SU-DHL-6 (cell line): ENCODE data around the gene C6orf47.

Experiments
- H2AFZ ChIP-seq: fragments of 200-600 bp; sonication (generic); 2 replicates; pipeline ENCODE4 v1.6.1; 2014; ENCODE audit warnings: low read depth, mild to moderate bottlenecking, moderate library complexity, mixed read lengths, antibody characterized with exemption, low read length; ENCODE audit not compliant: severe bottlenecking
- H3F3A ChIP-seq: fragments of 200-600 bp; shearing (Covaris generic); 2 replicates; pipeline ENCODE4 v1.6.0; 2016; ENCODE audit warnings: antibody characterized with exemption, mild to moderate bottlenecking; ENCODE audit not compliant: insufficient read depth
- H3K27ac ChIP-seq: fragments of 200-600 bp; sonication (generic); 2 replicates; pipeline ENCODE4 v1.5.1; 2016; ENCODE audit warnings: low read depth, mild to moderate bottlenecking, low read length, moderate library complexity, mixed read lengths
- H3K27me3 ChIP-seq: fragments of 200-600 bp; sonication (generic), shearing (Covaris generic); 2 replicates; pipeline ENCODE4 v1.6.0; 2014; ENCODE audit warnings: mild to moderate bottlenecking, low read length
- H3K36me3 ChIP-seq: fragments of 200-600 bp; sonication (generic); 2 replicates; pipeline ENCODE4 v1.6.1; 2014; ENCODE audit warnings: mild to moderate bottlenecking, low read length, mixed read lengths
- H3K4me2 ChIP-seq: fragments of 300-600, 200-600 bp; shearing (Covaris generic), sonication (generic); 2 replicates; pipeline ENCODE4 v1.6.0; 2014; ENCODE audit warnings: low read length, low read depth, mild to moderate bottlenecking; ENCODE audit not compliant: poor library complexity, severe bottlenecking
- H3K4me3 ChIP-seq: fragments of 200-600 bp; sonication (generic); 2 replicates; pipeline ENCODE4 v1.5.1; 2014; ENCODE audit warnings: antibody characterized with exemption, low read length, mild to moderate bottlenecking, mixed read lengths; ENCODE audit not compliant: insufficient read depth, poor library complexity, severe bottlenecking
- H3K79me2 ChIP-seq: fragments of 200-600 bp; sonication (generic); 2 replicates; pipeline ENCODE4 v1.6.1; 2014; ENCODE audit warnings: mild to moderate bottlenecking, low read length, moderate library complexity; ENCODE audit not compliant: insufficient read depth
- H3K9ac ChIP-seq: fragments of 200-600 bp; sonication (generic); 2 replicates; pipeline ENCODE4 v1.7.0; 2014; ENCODE audit warnings: mild to moderate bottlenecking, low read length
- H3K9me2 ChIP-seq: fragments of 200-600 bp; sonication (generic); replicated peaks from 2 replicates; pipeline ENCODE4 v1.6.1; 2014; ENCODE audit warnings: low read length; ENCODE audit not compliant: insufficient read depth
- H3K9me3 ChIP-seq: fragments of 200-600 bp; sonication (generic); 2 replicates; pipeline ENCODE4 v1.6.1; 2014; ENCODE audit warnings: low read length, mixed read lengths; ENCODE audit not compliant: insufficient read depth
- H4K20me1 ChIP-seq: fragments of 200-600 bp; sonication (generic); 2 replicates; pipeline ENCODE4 v1.6.1; 2014; ENCODE audit warnings: low read depth, mild to moderate bottlenecking, antibody characterized with exemption, low read length, moderate library complexity, mixed read lengths
- CTCF ChIP-seq: fragments of 200-600 bp; sonication (generic); IDR thresholded peaks from one replicate; pipeline ENCODE4 v1.5.1; 2017; ENCODE audit warnings: antibody characterized with exemption, mild to moderate bottlenecking, low read length, moderate library complexity; ENCODE audit not compliant: insufficient read depth, poor library complexity, severe bottlenecking
- EZH2phosphoT487 ChIP-seq: fragments of 200-600 bp; sonication (generic), shearing (Covaris generic); conservative IDR thresholded peaks from 2 replicates; pipeline ENCODE4 v1.6.1; 2018; ENCODE audit warnings: mild to moderate bottlenecking, antibody characterized with exemption, low read length, moderate library complexity, mixed read lengths

The C6orf47 gene

GRCh38 chr6:31706599-31706998 is 46.0 kb upstream of the C6orf47 start, which contains the start of gene LY6G6F:
Gene LY6G6F, plus strand, starts transcription at chr6:31706866. Its CDS starts 41 bp downstream, at chr6:31706907.
- Histone ChIP-seq H3K9me2 (no peaks in the 10 kb centered on the region), H3K4me3 (no peak within 1 kb of the TSS), H3K27me3 (no peaks in the 10 kb centered on the region), H3K27ac (no peak within 1 kb of the TSS), H3K9ac (no peak within 1 kb of the TSS), H3K79me2 (peaks cover 13% of the 10 kb centered on the region), H4K20me1 (no peaks in the 10 kb centered on the region), H2AFZ (no peak within 1 kb of the TSS), H3K4me2 (no peak within 1 kb of the TSS), H3K9me3 (no peaks in the 10 kb centered on the region), H3K36me3 (no peaks in the 10 kb centered on the region), H3F3A (peaks cover 6% of the 10 kb centered on the region)
- no peak for TF ChIP-seq EZH2phosphoT487
- no peak for TF ChIP-seq CTCF

- no peaks in the 10 kb centered on the region for H3K9me3 ChIP-seq
- no peak overlapping the region for H3K4me3 ChIP-seq
- TF ChIP-seq CTCF = no peak
- no peak for TF ChIP-seq EZH2phosphoT487
- no peak overlapping the region for H3K4me2 ChIP-seq
- H3K27ac ChIP-seq = no peak overlapping the region
- H3K36me3 ChIP-seq = no peaks in the 10 kb centered on the region
- H4K20me1 ChIP-seq = no peaks in the 10 kb centered on the region
- peaks cover 20% of the 10 kb centered on the region for H3K79me2 ChIP-seq
- H3K9me2 ChIP-seq = no peaks in the 10 kb centered on the region
- H3K9ac ChIP-seq = no peak overlapping the region
- H2AFZ ChIP-seq = no peak overlapping the region
- no peaks in the 10 kb centered on the region for H3K27me3 ChIP-seq
- peaks cover 6% of the 10 kb centered on the region for H3F3A ChIP-seq
Observed at GRCh38 chr6:31705931-31706330, 45.4 kb upstream of the C6orf47 start.

- H4K20me1 ChIP-seq = no peaks in the 10 kb centered on the region
Observed at GRCh38 chr6:31702819-31703716, 42.5 kb upstream of the C6orf47 start, which contains the start of gene ABHD16A. Gene ABHD16A, minus strand, starts transcription at chr6:31703324. Its CDS starts 43 bp downstream, at chr6:31703281.

More at GRCh38 chr6:31702819-31703716, 42.5 kb upstream of the C6orf47 start, which contains the start of gene ABHD16A:
- peak within 1 kb of the TSS; percentile 71 for H2AFZ ChIP-seq
- peak within 1 kb of the TSS; percentile 84 for H3K4me2 ChIP-seq
- peak within 1 kb of the TSS; percentile 82 for H3K4me3 ChIP-seq
- peak within 1 kb of the TSS; percentile 75 for H3K27ac ChIP-seq
- peaks cover 7% of the 10 kb centered on the region for H3F3A ChIP-seq
- H3K9ac ChIP-seq = peak within 1 kb of the TSS; percentile 80
- H3K9me2 ChIP-seq = no peaks in the 10 kb centered on the region
- no peaks in the 10 kb centered on the region for H3K27me3 ChIP-seq
- peaks cover 26% of the 10 kb centered on the region for H3K79me2 ChIP-seq
- H3K36me3 ChIP-seq = 0 out of 2 replicates have a peak, but pooled peaks cover 2% of the 10 kb centered on the region
- H3K9me3 ChIP-seq = no peaks in the 10 kb centered on the region
- TF ChIP-seq EZH2phosphoT487 (no peak), CTCF (no peak)
